ENCODE results near the gene MED28.
"Not testable (repeated sequence)": the region's sequence is repeated elsewhere in the genome, so short reads cannot be mapped to it uniquely, and the experiment has no call there.

MED28 gene

GRCh38 chr4:17614416-17615299 is at the start of gene MED28:
Gene MED28, plus strand, starts transcription at chr4:17614641. Its CDS starts 14 bp downstream, at chr4:17614655.
- Histone ChIP-seq H3K4me3 (ENCODE audit: low read depth, low read length) (peak within 1 kb of the TSS; percentile 84), H3K27ac (ENCODE audit: low read depth, low read length) (peak within 1 kb of the TSS; percentile 86), H3K27me3 (ENCODE audit: control insufficient read depth, insufficient read depth, low read length) (no peaks in the 10 kb centered on the region), H3K36me3 (ENCODE audit: control insufficient read depth, insufficient read depth, low read length) (peaks cover 34% of the 10 kb centered on the region), H3K4me1 (ENCODE audit: control insufficient read depth, insufficient read depth, low read length) (no peaks in the 10 kb centered on the region), H3K9ac (ENCODE audit: low read length) (peak within 1 kb of the TSS; percentile 94), H3K9me3 (ENCODE audit: control insufficient read depth, insufficient read depth, low read depth, low read length) (no peaks in the 10 kb centered on the region)

- Histone ChIP-seq H3K4me1 (ENCODE audit: control insufficient read depth, insufficient read depth, low read length) (no peaks in the 10 kb centered on the region), H3K9me3 (ENCODE audit: control insufficient read depth, insufficient read depth, low read depth, low read length) (no peaks in the 10 kb centered on the region), H3K27me3 (ENCODE audit: control insufficient read depth, insufficient read depth, low read length) (no peaks in the 10 kb centered on the region), H3K27ac (ENCODE audit: low read depth, low read length) (no peak overlapping the region), H3K4me3 (ENCODE audit: low read depth, low read length) (no peak overlapping the region), H3K9ac (ENCODE audit: low read length) (no peak overlapping the region), H3K36me3 (ENCODE audit: control insufficient read depth, insufficient read depth, low read length) (no peaks in the 10 kb centered on the region)
Observed at GRCh38 chr4:17565846-17566245, 48.6 kb upstream of the MED28 start.

GRCh38 chr4:17567271-17567670 is 47.2 kb upstream of the MED28 start:
- Histone ChIP-seq H3K27ac (ENCODE audit: low read depth, low read length) (no peak overlapping the region), H3K4me3 (ENCODE audit: low read depth, low read length) (no peak overlapping the region), H3K27me3 (ENCODE audit: control insufficient read depth, insufficient read depth, low read length) (no peaks in the 10 kb centered on the region), H3K9ac (ENCODE audit: low read length) (no peak overlapping the region), H3K9me3 (ENCODE audit: control insufficient read depth, insufficient read depth, low read depth, low read length) (no peaks in the 10 kb centered on the region), H3K36me3 (ENCODE audit: control insufficient read depth, insufficient read depth, low read length) (no peaks in the 10 kb centered on the region), H3K4me1 (ENCODE audit: control insufficient read depth, insufficient read depth, low read length) (no peaks in the 10 kb centered on the region)

GRCh38 chr4:17574206-17574605 is 40.2 kb upstream of the MED28 start:
- Histone ChIP-seq H3K36me3 (ENCODE audit: control insufficient read depth, insufficient read depth, low read length) (no peaks in the 10 kb centered on the region), H3K4me1 (ENCODE audit: control insufficient read depth, insufficient read depth, low read length) (peaks cover 16% of the 10 kb centered on the region), H3K9ac (ENCODE audit: low read length) (no peak overlapping the region), H3K9me3 (ENCODE audit: control insufficient read depth, insufficient read depth, low read depth, low read length) (no peaks in the 10 kb centered on the region), H3K27me3 (ENCODE audit: control insufficient read depth, insufficient read depth, low read length) (no peaks in the 10 kb centered on the region), H3K4me3 (ENCODE audit: low read depth, low read length) (no peak overlapping the region), H3K27ac (ENCODE audit: low read depth, low read length) (no peak overlapping the region)

GRCh38 chr4:17575177-17575576 is 39.3 kb upstream of the MED28 start:
- H3K27ac ChIP-seq (ENCODE audit: low read depth, low read length); H3K4me3 ChIP-seq (ENCODE audit: low read depth, low read length); H3K36me3 ChIP-seq (ENCODE audit: control insufficient read depth, insufficient read depth, low read length); H3K9me3 ChIP-seq (ENCODE audit: control insufficient read depth, insufficient read depth, low read depth, low read length); H3K9ac ChIP-seq (ENCODE audit: low read length); H3K27me3 ChIP-seq (ENCODE audit: control insufficient read depth, insufficient read depth, low read length): not testable (repeated sequence)
- peaks cover 16% of the 10 kb centered on the region for H3K4me1 ChIP-seq (ENCODE audit: control insufficient read depth, insufficient read depth, low read length)

GRCh38 chr4:17576932-17577664 is 37.3 kb upstream of the MED28 start, which contains the start of gene LAP3:
Gene LAP3, plus strand, starts transcription at chr4:17577198. Its CDS starts 268 bp downstream, at chr4:17577466.
- H3K36me3 ChIP-seq (ENCODE audit: control insufficient read depth, insufficient read depth, low read length), result peaks cover 21% of the 10 kb centered on the region
- H3K9me3 ChIP-seq (ENCODE audit: control insufficient read depth, insufficient read depth, low read depth, low read length), result no peaks in the 10 kb centered on the region
- peak within 1 kb of the TSS; percentile 85 for H3K9ac ChIP-seq (ENCODE audit: low read length)
- H3K27me3 ChIP-seq (ENCODE audit: control insufficient read depth, insufficient read depth, low read length), result no peaks in the 10 kb centered on the region
- H3K27ac ChIP-seq (ENCODE audit: low read depth, low read length), result peak within 1 kb of the TSS; percentile 85; the same call in 1 of the 2 replicates
- peaks cover 16% of the 10 kb centered on the region for H3K4me1 ChIP-seq (ENCODE audit: control insufficient read depth, insufficient read depth, low read length)
- H3K4me3 ChIP-seq (ENCODE audit: low read depth, low read length), result peak within 1 kb of the TSS; percentile 96

GRCh38 chr4:17577665-17578481 is 36.6 kb upstream of the MED28 start:
- no peaks in the 10 kb centered on the region for H3K9me3 ChIP-seq (ENCODE audit: control insufficient read depth, insufficient read depth, low read depth, low read length)

GRCh38 chr4:17578482-17578891 is 36.0 kb upstream of the MED28 start:
- H3K9ac ChIP-seq (ENCODE audit: low read length), result no peak overlapping the region
- no peak overlapping the region for H3K27ac ChIP-seq (ENCODE audit: low read depth, low read length)
- peaks cover 35% of the 10 kb centered on the region for H3K36me3 ChIP-seq (ENCODE audit: control insufficient read depth, insufficient read depth, low read length)

More at GRCh38 chr4:17577665-17578481, 36.6 kb upstream of the MED28 start:
- peak overlapping the region; percentile 96 for H3K4me3 ChIP-seq (ENCODE audit: low read depth, low read length)
- H3K27me3 ChIP-seq (ENCODE audit: control insufficient read depth, insufficient read depth, low read length), result no peaks in the 10 kb centered on the region
- H3K36me3 ChIP-seq (ENCODE audit: control insufficient read depth, insufficient read depth, low read length), result peaks cover 28% of the 10 kb centered on the region
- H3K9ac ChIP-seq (ENCODE audit: low read length), result peak overlapping the region; percentile 85
- peaks cover 16% of the 10 kb centered on the region for H3K4me1 ChIP-seq (ENCODE audit: control insufficient read depth, insufficient read depth, low read length)
- peak overlapping the region; percentile 85; the same call in 1 of the 2 replicates for H3K27ac ChIP-seq (ENCODE audit: low read depth, low read length)

GRCh38 chr4:17580969-17581368 is 33.5 kb upstream of the MED28 start:
- Histone ChIP-seq H3K4me3 (ENCODE audit: low read depth, low read length) (no peak overlapping the region), H3K27me3 (ENCODE audit: control insufficient read depth, insufficient read depth, low read length) (no peaks in the 10 kb centered on the region), H3K9ac (ENCODE audit: low read length) (no peak overlapping the region), H3K4me1 (ENCODE audit: control insufficient read depth, insufficient read depth, low read length) (peaks cover 17% of the 10 kb centered on the region), H3K36me3 (ENCODE audit: control insufficient read depth, insufficient read depth, low read length) (peaks cover 59% of the 10 kb centered on the region), H3K9me3 (ENCODE audit: control insufficient read depth, insufficient read depth, low read depth, low read length) (no peaks in the 10 kb centered on the region), H3K27ac (ENCODE audit: low read depth, low read length) (no peak overlapping the region)

More at GRCh38 chr4:17578482-17578891, 36.0 kb upstream of the MED28 start:
- H3K4me3 ChIP-seq (ENCODE audit: low read depth, low read length), result peak overlapping the region; percentile 96
- peaks cover 16% of the 10 kb centered on the region for H3K4me1 ChIP-seq (ENCODE audit: control insufficient read depth, insufficient read depth, low read length)
- H3K9me3 ChIP-seq (ENCODE audit: control insufficient read depth, insufficient read depth, low read depth, low read length), result no peaks in the 10 kb centered on the region
- H3K27me3 ChIP-seq (ENCODE audit: control insufficient read depth, insufficient read depth, low read length), result no peaks in the 10 kb centered on the region

- Histone ChIP-seq H3K27ac (ENCODE audit: low read depth, low read length) (no peak overlapping the region), H3K4me3 (ENCODE audit: low read depth, low read length) (no peak overlapping the region), H3K36me3 (ENCODE audit: control insufficient read depth, insufficient read depth, low read length) (peaks cover 74% of the 10 kb centered on the region), H3K4me1 (ENCODE audit: control insufficient read depth, insufficient read depth, low read length) (peaks cover 9% of the 10 kb centered on the region), H3K9ac (ENCODE audit: low read length) (no peak overlapping the region), H3K27me3 (ENCODE audit: control insufficient read depth, insufficient read depth, low read length) (no peaks in the 10 kb centered on the region), H3K9me3 (ENCODE audit: control insufficient read depth, insufficient read depth, low read depth, low read length) (no peaks in the 10 kb centered on the region)
Observed at GRCh38 chr4:17583276-17583675, 31.2 kb upstream of the MED28 start.

Measured in HUES6 (cell line).